ENCODE data around the gene NEGR1. TPM values are rescaled to one million over a fixed set of nuclear protein-coding genes. Genes with fewer than 3 reads are reported as not detected.

Gene NEGR1
- total RNA-seq, 1 experiment from 2014 or later, result 0.03 TPM

DNA sequence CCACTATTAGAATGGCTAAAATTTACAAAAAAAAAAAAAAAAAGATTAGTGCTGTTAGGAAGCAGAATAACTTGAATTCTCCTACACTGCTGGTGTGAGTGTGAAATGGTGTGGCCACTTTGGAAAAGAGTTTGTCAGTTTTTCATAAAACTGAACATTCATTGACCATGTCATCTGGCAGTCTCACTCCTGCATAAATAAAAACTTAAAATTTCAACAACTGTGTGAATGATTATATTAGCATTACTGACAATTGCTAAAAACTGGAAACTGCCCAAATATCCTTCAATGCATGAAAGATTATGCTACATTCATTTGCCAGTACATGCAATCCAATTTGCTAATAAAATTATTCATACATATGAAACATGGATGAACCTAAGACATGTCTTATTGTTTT lies 570.9 kb downstream of the NEGR1 start:
- DNase-seq (ENCODE audit: low read depth), result no peak
- in situ Hi-C loops (cut with HindIII; ENCODE audit: low pct_unique_long_range_greater_than_20kb, low sequenced_read_pairs), result no loop called here

DNA sequence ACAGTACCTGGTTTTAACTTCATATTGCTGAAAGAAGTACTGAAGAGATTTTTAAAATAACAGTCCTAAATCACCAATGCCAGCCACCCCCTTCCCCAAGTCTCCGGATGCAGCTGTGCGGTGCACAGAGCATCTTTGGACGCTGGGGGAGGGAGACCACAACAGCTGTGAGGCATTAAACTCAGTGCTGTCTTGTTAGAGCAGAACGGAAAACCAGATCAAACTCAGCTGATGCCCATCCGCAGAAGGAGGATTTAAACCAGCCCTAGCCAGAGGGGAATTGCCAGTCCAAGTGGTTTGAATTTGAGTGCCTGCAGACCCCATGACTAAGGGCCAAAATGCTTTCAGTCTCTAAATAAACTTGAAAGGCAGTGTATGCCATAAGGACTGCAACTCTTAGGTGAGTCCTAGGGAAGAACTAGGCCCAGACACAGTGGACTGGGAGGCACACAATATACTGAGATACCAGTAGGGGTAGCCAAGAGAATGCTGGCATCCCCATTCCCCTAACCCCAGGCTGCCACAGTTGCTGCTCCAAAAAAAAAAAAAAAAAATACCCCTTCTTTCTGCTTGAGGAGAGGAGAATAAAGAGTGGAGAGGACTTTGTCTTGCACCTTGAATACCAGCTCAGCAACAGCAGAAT lies 576.2 kb downstream of the NEGR1 start:
- no peak for DNase-seq (ENCODE audit: low read depth)
- in situ Hi-C loops (cut with HindIII; ENCODE audit: low pct_unique_long_range_greater_than_20kb, low sequenced_read_pairs), result no loop called here

DNA sequence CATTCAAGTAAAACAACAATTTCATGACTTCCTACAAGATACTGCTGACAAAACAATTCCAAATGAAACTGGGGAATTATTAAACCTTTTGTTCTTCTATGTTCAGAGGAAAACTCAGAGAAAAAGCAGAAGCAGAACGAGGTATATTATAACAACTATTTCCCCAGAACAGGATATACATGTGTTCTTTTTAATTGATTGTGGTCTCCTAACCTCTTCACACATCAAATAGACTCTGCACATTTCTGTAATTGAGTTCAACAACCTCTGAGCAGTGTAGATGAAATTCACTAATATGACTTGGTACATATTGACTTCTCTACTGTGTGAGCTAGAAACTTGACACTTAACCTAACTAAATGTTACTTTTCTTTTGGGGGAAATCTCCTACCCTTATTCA lies 584.2 kb downstream of the NEGR1 start:
- in situ Hi-C loops (cut with HindIII; ENCODE audit: low pct_unique_long_range_greater_than_20kb, low sequenced_read_pairs), result no loop called here
- DNase-seq (ENCODE audit: low read depth), result no peak

DNA sequence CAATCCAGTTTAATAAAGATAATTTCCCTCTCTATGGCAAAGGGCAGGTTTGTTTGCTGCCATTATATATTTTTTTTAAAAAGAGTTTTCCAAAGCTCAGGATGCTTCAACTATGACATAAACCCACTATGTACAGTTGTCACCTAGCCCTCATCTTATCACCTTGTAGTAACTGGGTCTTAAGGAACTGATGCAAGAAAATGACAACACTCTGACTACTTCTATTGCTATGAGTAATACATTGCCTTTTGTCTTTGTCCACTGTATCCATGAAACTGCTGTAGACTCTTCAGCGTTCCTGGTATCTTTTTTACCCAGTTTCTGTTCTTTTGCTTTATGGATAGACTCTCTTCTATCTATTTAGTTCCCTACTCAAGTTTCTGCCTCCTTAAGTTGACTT lies 586.5 kb downstream of the NEGR1 start:
- no peak for DNase-seq (ENCODE audit: low read depth)
- in situ Hi-C loops (cut with HindIII; ENCODE audit: low pct_unique_long_range_greater_than_20kb, low sequenced_read_pairs), result no loop called here

DNA sequence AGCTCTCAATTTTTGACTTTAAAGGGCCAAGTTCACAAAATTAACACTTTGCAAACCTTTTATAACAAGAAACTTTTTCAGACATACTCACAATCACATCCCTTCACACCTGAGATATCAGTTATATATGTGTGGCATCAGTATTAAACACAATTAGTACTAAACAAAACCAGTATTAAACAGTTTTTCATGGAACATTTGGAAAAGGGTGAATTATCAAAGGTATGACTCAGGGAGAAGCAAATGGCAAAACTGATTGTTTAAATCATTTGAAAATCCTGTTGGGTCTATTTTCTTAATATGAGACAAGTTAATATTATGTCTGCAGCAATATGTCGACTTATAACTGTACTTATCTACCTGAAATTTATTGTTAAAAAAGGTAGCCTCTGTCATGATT lies 587.3 kb downstream of the NEGR1 start:
- in situ Hi-C loops (cut with HindIII; ENCODE audit: low pct_unique_long_range_greater_than_20kb, low sequenced_read_pairs), result no loop called here
- DNase-seq (ENCODE audit: low read depth), result no peak

DNA sequence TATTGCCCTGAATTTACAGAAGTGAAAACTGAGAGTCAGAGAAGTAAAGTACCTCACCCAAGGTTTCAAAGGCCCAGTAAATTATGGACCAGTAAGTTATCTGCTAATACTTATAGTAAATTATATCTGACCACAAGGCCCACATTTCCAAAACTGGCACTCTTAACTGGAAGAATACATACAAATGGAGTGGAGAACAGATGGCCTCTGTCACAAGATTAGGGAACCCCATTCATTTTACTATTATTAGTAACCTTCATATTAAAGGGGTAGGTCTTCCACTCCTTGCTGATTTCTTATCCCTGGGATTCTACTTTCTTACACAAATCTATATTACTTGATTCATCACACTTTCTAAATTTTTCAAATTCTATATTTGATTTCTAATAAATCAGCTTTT lies 588.8 kb downstream of the NEGR1 start:
- DNase-seq (ENCODE audit: low read depth), result no peak
- in situ Hi-C loops (cut with HindIII; ENCODE audit: low pct_unique_long_range_greater_than_20kb, low sequenced_read_pairs), result no loop called here

DNA sequence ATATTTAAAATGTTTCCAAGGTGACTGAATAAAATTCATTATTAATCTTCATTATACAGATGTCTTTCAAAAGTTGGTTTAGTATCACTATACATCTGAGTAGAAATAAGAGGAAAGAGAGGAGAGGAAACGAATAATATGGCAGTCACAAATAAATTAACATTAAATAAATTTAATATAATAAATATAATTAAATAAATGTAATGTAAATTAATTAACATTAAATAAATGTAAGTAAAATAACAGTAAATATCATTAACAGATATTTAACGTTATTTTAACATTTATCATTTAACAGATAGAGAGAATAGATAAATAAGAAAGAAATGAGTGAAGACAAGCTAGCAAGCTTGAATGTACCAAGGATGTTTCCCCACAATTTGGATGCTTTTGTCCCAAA lies 592.7 kb downstream of the NEGR1 start:
- DNase-seq (ENCODE audit: low read depth), result no peak
- in situ Hi-C loops (cut with HindIII; ENCODE audit: low pct_unique_long_range_greater_than_20kb, low sequenced_read_pairs), result no loop called here

DNA sequence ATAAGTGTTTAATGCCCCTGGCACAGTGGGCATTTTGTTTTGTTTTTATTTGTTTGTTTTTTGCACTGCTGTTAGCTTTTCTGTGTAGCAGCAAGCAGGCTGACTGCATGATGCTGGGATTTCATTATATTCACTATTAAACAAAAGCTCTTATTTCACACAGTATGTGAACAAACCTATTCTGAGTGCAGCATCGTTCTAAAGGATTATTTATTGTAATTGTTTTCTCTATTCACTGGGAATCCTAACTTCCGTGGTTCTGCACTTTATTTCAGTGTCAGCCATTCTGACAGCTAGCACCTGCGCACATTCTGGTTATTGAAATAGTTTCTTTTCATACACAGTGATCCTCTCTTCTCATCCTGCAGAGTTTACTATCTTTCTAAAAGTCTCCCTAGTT lies 595.0 kb downstream of the NEGR1 start:
- in situ Hi-C loops (cut with HindIII; ENCODE audit: low pct_unique_long_range_greater_than_20kb, low sequenced_read_pairs), result no loop called here
- no peak for DNase-seq (ENCODE audit: low read depth)

DNA sequence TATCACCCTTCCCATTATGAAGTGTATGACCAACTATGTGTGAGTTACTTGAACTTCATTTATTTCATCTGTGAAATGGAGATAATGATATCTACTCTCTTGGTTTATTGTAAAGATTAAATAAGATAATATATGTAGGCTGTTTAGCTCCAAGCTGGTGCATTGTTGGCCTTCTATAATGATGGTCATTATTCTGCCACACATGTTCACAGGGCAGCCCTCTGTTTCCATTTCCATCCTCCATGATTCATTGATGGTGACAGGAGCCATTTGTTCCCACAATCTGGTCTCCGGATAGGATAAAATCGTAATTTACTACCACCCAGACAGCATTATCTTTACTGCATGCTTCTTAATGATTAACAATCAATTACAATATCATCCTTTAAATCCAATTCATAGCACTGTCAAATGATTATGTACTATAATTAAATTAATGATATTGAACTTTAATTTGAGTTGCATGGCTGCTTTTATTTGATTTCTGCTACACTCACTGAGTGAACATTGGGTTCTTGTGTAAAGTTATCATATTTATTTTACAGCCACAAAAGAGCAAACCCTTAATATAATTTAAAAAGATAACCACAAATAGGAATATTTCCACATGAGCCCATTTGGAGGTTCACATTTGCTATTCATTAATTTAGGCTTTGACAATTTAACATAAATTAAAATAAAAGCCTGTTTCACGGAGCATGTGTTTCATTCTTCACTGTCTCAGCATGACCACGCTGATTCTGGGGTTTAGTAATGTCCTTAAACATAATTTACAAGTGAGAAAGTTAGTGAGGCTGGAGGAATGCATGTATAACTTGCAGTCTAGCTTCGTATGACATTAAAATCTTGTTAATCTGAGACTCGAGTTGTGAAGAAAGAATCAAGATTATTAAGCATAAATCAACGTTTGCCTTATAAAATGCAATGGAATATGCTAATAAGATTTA lies 605.1 kb downstream of the NEGR1 start:
- in situ Hi-C loops (cut with HindIII; ENCODE audit: low pct_unique_long_range_greater_than_20kb, low sequenced_read_pairs), result no loop called here
- no peak for DNase-seq (ENCODE audit: low read depth)

DNA sequence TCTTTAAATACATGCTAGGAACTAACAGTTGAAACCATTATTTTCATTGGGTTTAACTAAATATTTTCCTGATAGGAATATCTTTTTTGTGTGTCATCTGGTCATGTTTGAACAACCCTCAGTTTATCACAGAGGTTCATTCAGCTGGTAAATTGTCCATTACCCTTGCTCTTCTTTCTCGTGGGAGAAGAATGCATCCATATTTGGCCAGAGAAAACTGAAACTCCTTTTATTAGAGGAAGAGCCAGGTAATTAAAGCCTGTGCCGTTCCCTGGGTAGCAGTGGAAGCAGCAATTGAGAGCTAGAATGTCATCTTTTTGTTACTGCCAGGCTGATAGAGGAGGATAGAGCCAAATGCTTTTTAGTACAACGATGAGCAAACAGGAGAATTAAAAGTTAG lies 614.3 kb downstream of the NEGR1 start:
- DNase-seq (ENCODE audit: low read depth), result no peak
- in situ Hi-C loops (cut with HindIII; ENCODE audit: low pct_unique_long_range_greater_than_20kb, low sequenced_read_pairs), result no loop called here

DNA sequence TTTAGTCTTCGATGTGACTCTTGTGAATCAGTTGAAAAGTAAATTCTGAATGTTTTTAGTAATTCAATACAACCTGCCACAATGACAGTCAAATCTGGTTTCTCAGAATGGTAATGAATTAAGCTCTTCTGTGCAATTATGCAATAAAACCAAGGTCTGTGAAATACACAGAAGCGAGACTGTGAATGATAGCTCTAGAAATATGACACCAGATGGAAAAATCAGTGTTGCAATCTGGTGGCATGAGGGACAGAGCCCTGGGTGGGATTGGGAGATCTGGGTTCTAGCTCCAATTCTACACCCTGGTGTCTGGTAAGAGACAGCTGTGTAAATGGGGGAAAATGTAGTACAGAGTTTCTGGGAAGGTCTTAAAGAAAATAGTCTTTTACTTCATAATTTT lies 615.1 kb downstream of the NEGR1 start:
- in situ Hi-C loops (cut with HindIII; ENCODE audit: low pct_unique_long_range_greater_than_20kb, low sequenced_read_pairs), result no loop called here
- DNase-seq (ENCODE audit: low read depth), result no peak

DNA sequence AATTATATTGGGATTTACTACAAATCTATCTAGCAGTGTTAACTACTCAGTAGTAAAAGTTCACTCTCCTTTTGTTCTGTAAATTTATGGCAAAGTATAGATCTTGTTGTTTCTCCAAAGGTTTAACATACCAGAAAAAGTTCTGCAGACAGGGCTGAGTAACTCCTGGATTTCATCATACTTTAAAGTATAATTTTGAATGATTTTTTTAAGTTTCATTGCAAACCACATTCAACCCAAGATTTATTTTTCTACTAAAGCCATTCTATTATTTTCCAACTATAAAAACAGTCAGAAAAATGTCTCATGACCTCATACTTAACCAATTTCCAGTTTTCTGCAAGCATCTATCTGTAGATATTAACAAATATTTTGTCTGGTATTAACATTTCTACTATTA lies 615.7 kb downstream of the NEGR1 start:
- DNase-seq (ENCODE audit: low read depth), result no peak
- in situ Hi-C loops (cut with HindIII; ENCODE audit: low pct_unique_long_range_greater_than_20kb, low sequenced_read_pairs), result no loop called here

DNA sequence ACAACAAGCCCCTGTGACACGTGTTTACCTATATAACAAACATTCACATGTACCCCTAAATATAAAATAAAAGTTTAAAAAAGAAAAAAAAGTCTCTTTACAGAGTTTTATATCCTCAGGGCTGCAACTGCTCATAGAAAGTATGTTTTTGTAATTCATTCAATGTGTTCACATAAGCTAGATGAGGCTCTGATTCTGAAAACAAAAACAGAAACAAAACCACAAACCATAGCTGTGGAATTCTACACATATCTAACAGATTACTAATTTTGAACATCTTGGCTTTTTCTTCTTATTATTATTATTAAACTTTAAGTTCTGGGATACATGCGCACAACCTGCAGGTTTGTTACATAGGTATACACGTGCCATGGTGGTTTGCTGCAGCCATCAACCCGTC lies 621.9 kb downstream of the NEGR1 start:
- in situ Hi-C loops (cut with HindIII; ENCODE audit: low pct_unique_long_range_greater_than_20kb, low sequenced_read_pairs), result no loop called here
- DNase-seq (ENCODE audit: low read depth), result no peak

DNA sequence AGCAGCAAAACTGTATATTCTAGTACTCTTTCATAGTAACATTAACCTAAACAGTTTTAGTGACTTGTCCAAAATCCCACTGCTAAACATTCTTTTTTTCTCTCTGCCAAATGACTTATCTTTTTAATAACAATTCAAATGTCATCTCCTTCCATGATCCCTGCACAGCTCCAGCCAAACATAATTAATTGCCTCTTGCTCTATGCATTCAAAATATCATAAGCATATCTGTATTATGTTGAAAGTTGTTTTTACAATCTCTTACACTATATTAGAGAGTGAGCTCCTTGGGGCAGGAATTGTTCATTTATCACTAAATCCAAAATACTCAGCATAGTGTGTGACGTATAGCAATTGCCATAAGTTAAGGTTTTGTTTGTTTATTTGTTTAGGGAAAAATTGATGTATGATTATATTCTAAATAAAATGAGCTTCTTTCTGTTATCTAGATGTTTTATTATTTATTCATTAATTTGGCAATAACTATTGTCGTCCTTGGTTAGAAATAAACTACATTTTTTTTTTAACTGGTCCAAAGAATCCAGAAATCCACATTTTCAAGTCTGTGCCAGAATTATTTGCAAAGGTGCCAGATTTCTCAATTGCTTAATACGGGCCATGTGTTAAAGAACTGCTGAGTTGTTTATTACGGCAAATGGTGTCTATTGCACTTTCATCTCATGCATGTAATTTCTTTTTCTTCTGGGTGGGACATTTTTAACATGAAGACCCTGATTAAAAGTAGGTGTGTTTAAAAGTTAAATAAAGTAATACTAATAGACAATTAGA lies 624.3 kb downstream of the NEGR1 start:
- in situ Hi-C loops (cut with HindIII; ENCODE audit: low pct_unique_long_range_greater_than_20kb, low sequenced_read_pairs), result no loop called here
- no peak for DNase-seq (ENCODE audit: low read depth)

DNA sequence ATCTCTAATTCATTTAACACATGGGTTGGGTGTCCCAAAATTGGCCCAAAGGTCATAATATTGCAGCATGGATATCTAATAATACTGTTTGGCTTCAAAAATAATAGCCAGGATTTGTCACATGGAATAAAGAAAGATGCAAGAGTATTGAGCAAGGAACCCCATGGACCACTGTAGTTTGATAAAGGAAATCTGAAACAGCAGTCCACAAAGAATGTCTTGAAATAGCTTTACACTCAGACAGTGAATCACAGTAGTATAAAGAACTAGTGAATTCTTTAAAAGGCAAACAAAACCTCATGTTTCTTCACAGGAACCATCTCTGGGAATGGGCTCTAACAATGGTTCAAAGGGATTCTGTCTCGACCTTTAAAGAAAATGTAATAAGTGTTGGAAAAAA lies 625.4 kb downstream of the NEGR1 start:
- in situ Hi-C loops (cut with HindIII; ENCODE audit: low pct_unique_long_range_greater_than_20kb, low sequenced_read_pairs), result no loop called here

DNA sequence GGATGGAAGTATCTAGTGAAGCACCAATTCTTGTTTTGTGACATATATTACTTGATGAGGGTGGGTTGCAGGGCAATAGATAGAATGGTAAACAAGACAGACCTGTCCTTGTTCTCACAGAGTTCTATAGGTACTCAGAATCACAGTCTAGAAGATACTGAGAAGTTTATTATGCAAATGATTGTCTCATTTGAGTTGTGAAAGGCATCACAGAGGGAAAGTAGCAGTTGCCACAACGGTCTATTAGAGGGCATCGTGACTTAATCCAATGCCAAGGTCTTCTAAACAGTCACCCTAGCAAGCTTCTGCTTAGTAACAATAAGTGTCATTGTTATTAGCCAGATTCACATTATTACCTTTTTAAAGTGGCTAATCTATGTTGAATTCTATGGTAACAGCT lies 626.7 kb downstream of the NEGR1 start:
- DNase-seq (ENCODE audit: low read depth), result no peak
- in situ Hi-C loops (cut with HindIII; ENCODE audit: low pct_unique_long_range_greater_than_20kb, low sequenced_read_pairs), result no loop called here

More for the DNA sequence above, 625.4 kb downstream of the NEGR1 start:
- DNase-seq (ENCODE audit: low read depth), result no peak

DNA sequence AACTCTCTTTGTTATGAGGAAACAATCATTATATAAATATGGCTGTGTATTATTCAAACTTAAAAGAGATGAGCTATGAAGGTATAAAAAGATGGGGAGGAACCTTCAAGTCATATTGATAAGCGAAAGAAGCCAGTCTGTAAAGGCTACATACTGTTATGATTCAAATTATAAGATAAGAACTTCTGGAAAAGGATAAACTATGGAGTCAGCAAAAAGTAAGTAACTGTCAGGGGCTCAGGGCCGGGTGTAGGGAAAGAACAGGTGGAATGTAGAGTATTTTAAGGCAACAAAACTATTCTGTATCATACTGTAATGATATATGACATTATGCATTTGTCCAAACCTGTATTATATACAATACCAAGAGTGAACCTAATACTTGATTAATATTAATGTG lies 628.4 kb downstream of the NEGR1 start:
- no peak for DNase-seq (ENCODE audit: low read depth)
- in situ Hi-C loops (cut with HindIII; ENCODE audit: low pct_unique_long_range_greater_than_20kb, low sequenced_read_pairs), result no loop called here

DNA sequence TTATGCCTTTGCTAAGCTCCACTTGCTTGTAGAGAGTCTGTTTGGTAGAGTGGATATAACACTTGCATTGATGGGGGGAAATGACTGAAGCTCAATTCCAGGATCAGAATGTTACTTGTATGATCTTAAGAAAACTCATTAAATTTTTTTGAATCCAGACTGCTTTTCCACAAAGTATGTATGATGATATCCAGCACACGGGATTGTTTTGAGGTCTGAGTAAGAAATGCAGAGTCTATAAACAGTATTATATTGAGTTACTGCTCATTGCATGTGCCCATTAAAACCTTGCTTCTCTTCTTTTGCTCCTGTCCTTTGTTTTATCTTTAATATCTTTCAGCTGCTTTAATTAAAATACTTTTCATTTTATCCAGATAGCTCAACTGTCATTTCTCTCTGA lies 631.1 kb downstream of the NEGR1 start:
- DNase-seq (ENCODE audit: low read depth), result no peak
- in situ Hi-C loops (cut with HindIII; ENCODE audit: low pct_unique_long_range_greater_than_20kb, low sequenced_read_pairs), result no loop called here

DNA sequence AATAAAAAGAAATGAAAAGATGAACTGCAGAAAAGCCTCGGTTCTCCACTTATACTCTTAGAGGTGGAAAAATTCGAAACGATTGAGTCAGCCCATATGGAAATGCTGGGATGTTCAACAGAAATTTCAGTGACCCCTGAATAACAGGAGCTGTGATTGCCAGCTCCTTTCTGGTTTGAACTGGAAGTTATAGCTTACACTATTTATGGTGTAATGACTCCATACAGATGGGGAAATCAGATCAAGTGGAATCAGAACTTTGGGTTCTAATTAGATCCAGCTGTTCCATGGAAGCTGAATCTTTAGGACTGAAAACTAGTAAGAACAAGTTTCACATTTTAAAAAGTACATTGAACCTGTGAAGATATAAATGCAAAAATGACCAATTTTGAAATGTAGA lies 632.2 kb downstream of the NEGR1 start:
- DNase-seq (ENCODE audit: low read depth), result no peak
- in situ Hi-C loops (cut with HindIII; ENCODE audit: low pct_unique_long_range_greater_than_20kb, low sequenced_read_pairs), result no loop called here

Measured in Caki2 (cell line).